PC-3 (cell line): ENCODE results near the gene ANKMY2. TPM values are rescaled to one million over a fixed set of nuclear protein-coding genes. Genes with fewer than 3 reads are reported as not detected.

ENCODE experiments used
- ATAC-seq: fragments of 200-7000 bp; cut with Tn5 transposase; 2 replicates; pipeline ENCODE4 v1.9.1; 2020; ENCODE audit warnings: mild to moderate bottlenecking, moderate library complexity
- BruUV-seq: library from RNA; stranded (reverse); fragments of 400-500 nt; replicated peaks from 2 replicates; lab custom pipeline; 2021; lab: Mats Ljungman, UMichigan
- CTCF ChIA-PET: fragments of 300-600 bp; sonication (Branson Sonifier 250); formaldehyde crosslinking; loops from one replicate; lab custom pipeline; 2022; ENCODE audit warnings: antibody characterized with exemption; lab: Charles Lee
- POLR2A ChIA-PET: fragments of 300-600 bp; sonication (Branson Sonifier 250); formaldehyde crosslinking; loops from one replicate; lab custom pipeline; 2022; ENCODE audit warnings: antibody characterized with exemption; ENCODE audit not compliant: unreplicated experiment; lab: Charles Lee
- DNase-seq: peaks from one replicate; pipeline ENCODE4 v3.0.0-alpha.2; 2015
- H2AFZ ChIP-seq: fragments of 300-600 bp; sonication (generic); 2 replicates; pipeline ENCODE4 v1.6.0; 2016; ENCODE audit warnings: antibody characterized with exemption, low read length
- H3F3A ChIP-seq: fragments of 300-600 bp; sonication (generic); one replicate; pipeline ENCODE4 v1.6.0; 2017; ENCODE audit warnings: antibody characterized with exemption, low read length, control low read depth, mild to moderate bottlenecking; ENCODE audit not compliant: unreplicated experiment
- H3K27ac ChIP-seq: fragments of 300-600 bp; sonication (generic); 2 replicates; pipeline ENCODE4 v1.5.1; 2016; ENCODE audit warnings: mild to moderate bottlenecking, low read length
- H3K27me3 ChIP-seq: fragments of 300-600 bp; sonication (generic); 2 replicates; pipeline ENCODE4 v1.6.1; 2016; ENCODE audit warnings: low read length, mixed read lengths
- H3K36me3 ChIP-seq: fragments of 300-600 bp; sonication (generic); 2 replicates; pipeline ENCODE4 v1.6.1; 2016; ENCODE audit warnings: low read depth, mixed run types, low read length, mixed read lengths
- H3K4me1 ChIP-seq: fragments of 300-600 bp; sonication (generic); 2 replicates; pipeline ENCODE4 v1.5.1; 2016; ENCODE audit warnings: low read length; ENCODE audit not compliant: insufficient read depth
- H3K4me2 ChIP-seq: fragments of 300-600 bp; sonication (generic); 2 replicates; pipeline ENCODE4 v1.6.0; 2016; ENCODE audit warnings: low read length
- H3K4me3 ChIP-seq: fragments of 300-600 bp; sonication (generic); 2 replicates; pipeline ENCODE4 v1.5.1; 2016; ENCODE audit warnings: mild to moderate bottlenecking, low read length, mixed read lengths
- H3K79me2 ChIP-seq: fragments of 300-600 bp; sonication (generic); 2 replicates; pipeline ENCODE4 v1.6.1; 2017; ENCODE audit warnings: low read length, mixed read lengths
- H3K9ac ChIP-seq: fragments of 300-600 bp; sonication (generic); 2 replicates; pipeline ENCODE4 v1.6.0; 2016; ENCODE audit warnings: mild to moderate bottlenecking, low read length
- H3K9me2 ChIP-seq: fragments of 300-600 bp; sonication (generic); replicated peaks from 2 replicates; pipeline ENCODE4 v1.6.1; 2016; ENCODE audit warnings: mixed run types, low read length, mixed read lengths
- H3K9me3 ChIP-seq: fragments of 300-600 bp; sonication (generic); 2 replicates; pipeline ENCODE4 v1.6.1; 2016; ENCODE audit warnings: low read length, mixed read lengths
- H4K20me1 ChIP-seq: fragments of 300-600 bp; sonication (generic); 2 replicates; pipeline ENCODE4 v1.6.1; 2016; ENCODE audit warnings: low read length, mixed read lengths
- EZH2 ChIP-seq: fragments of 300-600 bp; sonication (generic); IDR thresholded peaks from one replicate; pipeline ENCODE4 v1.6.1; 2017; ENCODE audit warnings: antibody characterized with exemption, mild to moderate bottlenecking, low read length; ENCODE audit not compliant: unreplicated experiment
- EZH2phosphoT487 ChIP-seq: fragments of 300-600 bp; sonication (generic); IDR thresholded peaks from 2 replicates; pipeline ENCODE4 v1.6.1; 2018; ENCODE audit warnings: mild to moderate bottlenecking, antibody characterized with exemption, low read length, borderline replicate concordance
- intact Hi-C: fragments of 100-400 bp; cut with micrococcal nuclease; formaldehyde crosslinking; loops from 2 replicates; pipeline ENCODE4 v1.9.0; 2023
- total RNA-seq: library from RNA; depleted of rRNA; stranded (reverse); fragments of >200 nt; gene quantifications from 2 replicates; pipeline ENCODE4 v1.2.3, GENCODE V29; 2014
- TF ChIP-seq, protein P1 (sequence below): fragments of 300-600 bp; sonication (generic); conservative IDR thresholded peaks from 2 replicates; pipeline ENCODE4 v1.5.1; 2017; ENCODE audit warnings: antibody characterized with exemption, low read depth, mild to moderate bottlenecking, low read length

Gene ANKMY2
- total RNA-seq, 1 experiment from 2014 or later, result 8.5 TPM

DNA sequence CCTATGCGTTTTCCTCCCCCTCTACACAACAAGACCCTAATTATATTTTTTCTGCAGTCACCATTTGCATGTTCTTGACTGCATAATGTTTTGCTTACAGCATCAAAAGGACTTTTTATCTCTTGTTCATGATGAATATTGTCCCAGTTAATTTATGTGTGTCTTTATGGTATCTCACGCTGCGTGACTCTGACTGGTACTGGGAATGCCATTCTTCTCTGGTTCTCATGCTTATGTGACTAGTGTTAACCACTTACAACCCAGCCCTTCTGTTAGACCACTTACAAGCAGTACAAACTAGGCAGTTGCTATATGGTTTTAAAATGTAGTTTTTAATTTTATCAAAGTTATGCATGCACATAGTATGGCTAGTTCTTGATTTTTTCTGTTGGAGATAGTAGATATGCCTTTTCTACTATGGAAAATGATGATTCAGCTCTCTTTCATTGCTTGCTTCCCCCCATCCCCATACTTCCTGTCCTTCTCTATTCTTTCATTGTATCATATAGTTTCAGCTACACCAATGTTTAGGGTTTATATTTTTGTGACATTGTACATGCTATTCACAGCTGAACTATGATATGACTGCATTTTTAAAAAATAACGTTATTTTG is 25.3 kb upstream of the ANKMY2 start:
- no peaks in the 10 kb centered on the region for H3K9me2 ChIP-seq
- H3F3A ChIP-seq, result peaks cover 9% of the 10 kb centered on the region
- H3K4me1 ChIP-seq, result peaks cover 35% of the 10 kb centered on the region
- BruUV-seq, result no TSS peak
- no peak overlapping the region for H2AFZ ChIP-seq
- H3K79me2 ChIP-seq, result peaks cover 49% of the 10 kb centered on the region
- no peaks in the 10 kb centered on the region for H3K27me3 ChIP-seq
- H3K9ac ChIP-seq, result no peak overlapping the region
- ChIA-PET CTCF (no interaction called here), POLR2A (no interaction called here)
- no peaks in the 10 kb centered on the region for H3K9me3 ChIP-seq
- no peak for DNase-seq
- no peak overlapping the region for H3K4me2 ChIP-seq
- H3K4me3 ChIP-seq, result no peak overlapping the region
- peaks cover 45% of the 10 kb centered on the region for H3K36me3 ChIP-seq
- no peak for ATAC-seq
- 0 out of 2 replicates have a peak, but pooled peaks cover 5% of the 10 kb centered on the region for H4K20me1 ChIP-seq
- TF ChIP-seq, protein P1, sequence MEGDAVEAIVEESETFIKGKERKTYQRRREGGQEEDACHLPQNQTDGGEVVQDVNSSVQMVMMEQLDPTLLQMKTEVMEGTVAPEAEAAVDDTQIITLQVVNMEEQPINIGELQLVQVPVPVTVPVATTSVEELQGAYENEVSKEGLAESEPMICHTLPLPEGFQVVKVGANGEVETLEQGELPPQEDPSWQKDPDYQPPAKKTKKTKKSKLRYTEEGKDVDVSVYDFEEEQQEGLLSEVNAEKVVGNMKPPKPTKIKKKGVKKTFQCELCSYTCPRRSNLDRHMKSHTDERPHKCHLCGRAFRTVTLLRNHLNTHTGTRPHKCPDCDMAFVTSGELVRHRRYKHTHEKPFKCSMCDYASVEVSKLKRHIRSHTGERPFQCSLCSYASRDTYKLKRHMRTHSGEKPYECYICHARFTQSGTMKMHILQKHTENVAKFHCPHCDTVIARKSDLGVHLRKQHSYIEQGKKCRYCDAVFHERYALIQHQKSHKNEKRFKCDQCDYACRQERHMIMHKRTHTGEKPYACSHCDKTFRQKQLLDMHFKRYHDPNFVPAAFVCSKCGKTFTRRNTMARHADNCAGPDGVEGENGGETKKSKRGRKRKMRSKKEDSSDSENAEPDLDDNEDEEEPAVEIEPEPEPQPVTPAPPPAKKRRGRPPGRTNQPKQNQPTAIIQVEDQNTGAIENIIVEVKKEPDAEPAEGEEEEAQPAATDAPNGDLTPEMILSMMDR, result no peak
- no peak for TF ChIP-seq EZH2
- TF ChIP-seq EZH2phosphoT487, result no peak
- intact Hi-C loops, result no loop called here
- no peak overlapping the region for H3K27ac ChIP-seq

DNA sequence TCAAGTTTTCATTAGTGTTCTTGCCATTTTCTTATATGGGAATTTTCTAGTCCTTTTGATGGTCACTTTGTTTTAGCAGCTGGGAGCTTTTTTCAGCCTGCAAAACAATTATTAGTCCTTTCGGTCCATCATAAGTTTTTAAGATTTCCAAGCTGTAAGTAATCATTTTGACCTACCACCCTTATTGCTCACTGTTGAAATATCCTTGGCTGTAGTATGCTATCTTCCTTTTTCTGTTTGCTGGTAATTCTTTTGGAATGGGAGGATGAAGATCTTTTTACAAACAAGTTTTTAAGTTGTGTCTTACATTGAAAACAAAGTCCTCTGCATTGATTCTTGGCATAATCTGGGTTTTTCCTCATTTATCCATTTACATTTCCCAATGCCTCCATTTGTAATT is 24.5 kb upstream of the ANKMY2 start:
- peaks cover 43% of the 10 kb centered on the region for H3K36me3 ChIP-seq
- no peaks in the 10 kb centered on the region for H3K27me3 ChIP-seq
- 0 out of 2 replicates have a peak, but pooled peaks cover 5% of the 10 kb centered on the region for H4K20me1 ChIP-seq
- ATAC-seq, result no peak
- H3K9me2 ChIP-seq, result no peaks in the 10 kb centered on the region
- H3K4me2 ChIP-seq, result no peak overlapping the region
- no TSS peak for BruUV-seq
- H3K27ac ChIP-seq, result peak overlapping the region; percentile 96
- POLR2A ChIA-PET, result no interaction called here
- intact Hi-C loops, result no loop called here
- no peak overlapping the region for H2AFZ ChIP-seq
- no peak overlapping the region for H3K4me3 ChIP-seq
- H3K9me3 ChIP-seq, result no peaks in the 10 kb centered on the region
- peaks cover 9% of the 10 kb centered on the region for H3F3A ChIP-seq
- peaks cover 35% of the 10 kb centered on the region for H3K4me1 ChIP-seq
- no peak for DNase-seq
- TF ChIP-seq EZH2, result no peak
- TF ChIP-seq, protein P1, result no peak
- TF ChIP-seq EZH2phosphoT487, result no peak
- H3K9ac ChIP-seq, result no peak overlapping the region
- CTCF ChIA-PET, result no interaction called here
- H3K79me2 ChIP-seq, result peaks cover 55% of the 10 kb centered on the region

DNA sequence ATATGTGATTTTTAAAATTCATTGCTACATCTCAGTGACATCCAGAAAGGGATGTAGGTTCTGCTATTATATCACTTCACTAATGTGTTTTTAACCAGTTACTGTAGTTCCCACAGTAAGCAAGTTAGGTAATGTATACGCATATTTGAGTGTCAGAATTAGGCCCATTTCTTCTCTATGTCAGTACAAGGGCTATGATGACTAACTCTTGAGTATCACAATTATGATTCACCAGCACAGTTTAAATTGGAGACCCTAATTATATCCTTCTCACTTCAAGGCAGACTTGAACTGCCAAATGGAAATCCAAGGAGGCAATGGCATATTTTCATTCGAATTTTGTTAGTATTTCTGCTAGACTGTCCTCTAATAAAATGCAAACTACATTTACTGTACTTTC is 24.0 kb upstream of the ANKMY2 start:
- no peak for ATAC-seq
- peak overlapping the region; percentile 96 for H3K27ac ChIP-seq
- 0 out of 2 replicates have a peak, but pooled peaks cover 5% of the 10 kb centered on the region for H4K20me1 ChIP-seq
- peaks cover 9% of the 10 kb centered on the region for H3F3A ChIP-seq
- H3K9me2 ChIP-seq, result no peaks in the 10 kb centered on the region
- H3K79me2 ChIP-seq, result peaks cover 59% of the 10 kb centered on the region
- no peak for TF ChIP-seq EZH2
- TF ChIP-seq, protein P1, result no peak
- no peak for TF ChIP-seq EZH2phosphoT487
- no TSS peak for BruUV-seq
- H2AFZ ChIP-seq, result no peak overlapping the region
- no peaks in the 10 kb centered on the region for H3K27me3 ChIP-seq
- peak; percentile 29 for DNase-seq
- ChIA-PET CTCF (no interaction called here), POLR2A (no interaction called here)
- H3K4me2 ChIP-seq, result peak overlapping the region; percentile 71; the same call in 1 of the 2 replicates
- H3K9ac ChIP-seq, result peak overlapping the region; percentile 65; the same call in 1 of the 2 replicates
- peaks cover 35% of the 10 kb centered on the region for H3K4me1 ChIP-seq
- no peak overlapping the region for H3K4me3 ChIP-seq
- H3K9me3 ChIP-seq, result no peaks in the 10 kb centered on the region
- intact Hi-C loops, result no loop called here
- H3K36me3 ChIP-seq, result peaks cover 39% of the 10 kb centered on the region
